ENCODE data around the gene PXDN. TPM values are rescaled to one million over a fixed set of nuclear protein-coding genes. Genes with fewer than 3 reads are reported as not detected.
A peak's percentile ranks its signal among the peaks of the same experiment; 100 is the strongest.

The PXDN gene
- total RNA-seq, 1 experiment from 2014 or later: 146 TPM

- TF ChIP-seq ZNF532 (CRISPR knock-in tag; IDR thresholded peaks at IDR 0.05; ENCODE audit: borderline replicate concordance): no peak
- TF ChIP-seq HMGXB4 (CRISPR knock-in tag; IDR thresholded peaks at IDR 0.05): no peak
- TF ChIP-seq HMGA2 (CRISPR knock-in tag; IDR thresholded peaks at IDR 0.05): no peak
Measured at GRCh38 chr2:1628893-1629292, 115.4 kb downstream of the PXDN start (continued).

- ATAC-seq (no peak), DNase-seq (ENCODE audit: low spot score) (no peak)
- peak overlapping the region; percentile 98 for H3K27ac Mint-ChIP-seq
- H3K9me3 Mint-ChIP-seq: peaks cover 23% of the 10 kb centered on the region
- H3K4me3 Mint-ChIP-seq: no peak overlapping the region
- CTCF ChIA-PET: interaction anchor here (1.2 kb wide), 1 partner anchor 38 kb away, joined by 3 read pairs; no protein-coding TSS in a partner anchor
- peaks cover 50% of the 10 kb centered on the region for H3K36me3 Mint-ChIP-seq
- H3K4me1 Mint-ChIP-seq: peaks cover 48% of the 10 kb centered on the region
- no peaks in the 10 kb centered on the region for H3K27me3 Mint-ChIP-seq (ENCODE audit: low read depth)
- no peak for TF ChIP-seq NFATC4 (CRISPR knock-in tag; IDR thresholded peaks at IDR 0.05)
- TF ChIP-seq ETV6 (CRISPR knock-in tag; IDR thresholded peaks at IDR 0.05): no peak
- no peak for TF ChIP-seq USF2 (CRISPR knock-in tag; IDR thresholded peaks at IDR 0.05)
- TF ChIP-seq FOXJ3 (CRISPR knock-in tag; IDR thresholded peaks at IDR 0.05; ENCODE audit: borderline replicate concordance): no peak
- no peak for TF ChIP-seq OVOL2 (CRISPR knock-in tag; IDR thresholded peaks at IDR 0.05; ENCODE audit: borderline replicate concordance)
- TF ChIP-seq HMGA2 (CRISPR knock-in tag; IDR thresholded peaks at IDR 0.05): no peak
- TF ChIP-seq FOXP1 (CRISPR knock-in tag; IDR thresholded peaks at IDR 0.05; ENCODE audit: borderline replicate concordance): no peak
- TF ChIP-seq GABPB1 (CRISPR knock-in tag; IDR thresholded peaks at IDR 0.05): no peak
- TF ChIP-seq ZMAT4 (CRISPR knock-in tag; IDR thresholded peaks at IDR 0.05): no peak
- no peak for TF ChIP-seq NR2C2 (CRISPR knock-in tag; IDR thresholded peaks at IDR 0.05)
- no peak for TF ChIP-seq GTF2I (CRISPR knock-in tag; conservative IDR thresholded peaks at IDR 0.05)
- no peak for TF ChIP-seq IRF1 (CRISPR knock-in tag; IDR thresholded peaks at IDR 0.05)
- TF ChIP-seq ARID4B (CRISPR knock-in tag; IDR thresholded peaks at IDR 0.05; ENCODE audit: borderline replicate concordance): no peak
- TF ChIP-seq ZNF512 (CRISPR knock-in tag; IDR thresholded peaks at IDR 0.05; ENCODE audit: borderline replicate concordance): no peak
- TF ChIP-seq PRRX2 (CRISPR knock-in tag; IDR thresholded peaks at IDR 0.05): no peak
- TF ChIP-seq MXD4 (CRISPR knock-in tag; IDR thresholded peaks at IDR 0.05; ENCODE audit: borderline replicate concordance): no peak
- POLR2A ChIA-PET: no interaction called here
Measured at GRCh38 chr2:1627628-1628381, 116.5 kb downstream of the PXDN start.
